Karpas-422 (cell line): ENCODE data around the gene HOXA9. TPM values are rescaled to one million over a fixed set of nuclear protein-coding genes. Genes with fewer than 3 reads are reported as not detected.

Experiments
- DNase-seq: peaks from one replicate; pipeline ENCODE4 v3.0.0-alpha.2; 2015
- H2AFZ ChIP-seq: fragments of 200-600 bp; sonication (generic); 2 replicates; pipeline ENCODE4 v1.6.1; 2014; ENCODE audit warnings: antibody characterized with exemption, low read length, mixed read lengths
- H3K27ac ChIP-seq: fragments of 200-600 bp; sonication (generic); 2 replicates; pipeline ENCODE4 v1.5.1; 2014; ENCODE audit warnings: mild to moderate bottlenecking, low read length, moderate library complexity
- H3K27me3 ChIP-seq: fragments of 200-600 bp; sonication (generic); 2 replicates; pipeline ENCODE4 v1.6.1; 2014; ENCODE audit warnings: low read length, mixed read lengths
- H3K36me3 ChIP-seq: fragments of 200-600 bp; sonication (generic); 2 replicates; pipeline ENCODE4 v1.6.1; 2014; ENCODE audit warnings: low read length, mixed read lengths; ENCODE audit not compliant: insufficient read depth
- H3K4me1 ChIP-seq: fragments of 200-600 bp; sonication (generic); 2 replicates; pipeline ENCODE4 v1.6.1; 2014; ENCODE audit warnings: mild to moderate bottlenecking, low read length, mixed read lengths
- H3K4me2 ChIP-seq: fragments of 200-600 bp; sonication (generic); 2 replicates; pipeline ENCODE4 v1.6.1; 2014; ENCODE audit warnings: low read length, low read depth, mild to moderate bottlenecking; ENCODE audit not compliant: poor library complexity, severe bottlenecking
- H3K4me3 ChIP-seq: fragments of 200-600 bp; sonication (generic); 2 replicates; pipeline ENCODE4 v1.5.1; 2014; ENCODE audit warnings: mild to moderate bottlenecking, antibody characterized with exemption, low read length, mixed read lengths
- H3K79me2 ChIP-seq: fragments of 200-600 bp; sonication (generic); 2 replicates; pipeline ENCODE4 v1.6.1; 2014; ENCODE audit warnings: mild to moderate bottlenecking, low read length, mixed read lengths
- H3K9ac ChIP-seq: fragments of 200-600 bp; sonication (generic); 2 replicates; pipeline ENCODE4 v1.6.0; 2014; ENCODE audit warnings: low read length
- H3K9me2 ChIP-seq: fragments of 200-600 bp; sonication (generic), shearing (Covaris generic); replicated peaks from 2 replicates; pipeline ENCODE4 v1.6.0; 2014; ENCODE audit warnings: mild to moderate bottlenecking, low read length, moderate library complexity; ENCODE audit not compliant: insufficient read depth
- H3K9me3 ChIP-seq: fragments of 300-700, 200-600 bp; sonication (generic); 2 replicates; pipeline ENCODE4 v1.6.1; 2014; ENCODE audit warnings: low read length, mixed read lengths
- H4K20me1 ChIP-seq: fragments of 200-600 bp; sonication (generic); 2 replicates; pipeline ENCODE4 v1.6.1; 2014; ENCODE audit warnings: mild to moderate bottlenecking, antibody characterized with exemption, low read length, low read depth; ENCODE audit not compliant: insufficient read depth
- total RNA-seq: library from RNA; depleted of rRNA; stranded (reverse); fragments of >200 nt; shearing (Covaris generic); gene quantifications from 2 replicates; pipeline ENCODE4 v1.2.3, GENCODE V29; 2014; ENCODE audit warnings: low replicate concordance

HOXA9 gene
- total RNA-seq, 1 experiment from 2014 or later = not detected

GRCh38 chr7:27197137-27198042, 32.1 kb upstream of the HOXA9 start:
- no peaks in the 10 kb centered on the region for H3K79me2 ChIP-seq

GRCh38 chr7:27196287-27196767, 31.0 kb upstream of the HOXA9 start:
- H2AFZ ChIP-seq = no peak overlapping the region
- H3K4me3 ChIP-seq = no peak overlapping the region
- no peak overlapping the region for H3K9ac ChIP-seq
- no peaks in the 10 kb centered on the region for H3K36me3 ChIP-seq
- peak; percentile 92 for DNase-seq
- no peak overlapping the region for H3K4me2 ChIP-seq
- no peaks in the 10 kb centered on the region for H3K9me2 ChIP-seq
- no peaks in the 10 kb centered on the region for H3K27me3 ChIP-seq
- no peak overlapping the region for H3K27ac ChIP-seq
- no peaks in the 10 kb centered on the region for H4K20me1 ChIP-seq
- no peaks in the 10 kb centered on the region for H3K9me3 ChIP-seq
- peaks cover 15% of the 10 kb centered on the region for H3K4me1 ChIP-seq
- no peaks in the 10 kb centered on the region for H3K79me2 ChIP-seq

More at GRCh38 chr7:27197137-27198042, 32.1 kb upstream of the HOXA9 start:
- Histone ChIP-seq H3K27me3 (no peaks in the 10 kb centered on the region), H3K9ac (no peak overlapping the region), H3K4me3 (no peak overlapping the region), H3K9me2 (no peaks in the 10 kb centered on the region), H3K27ac (no peak overlapping the region), H3K4me2 (no peak overlapping the region), H3K9me3 (no peaks in the 10 kb centered on the region), H2AFZ (no peak overlapping the region), H3K36me3 (no peaks in the 10 kb centered on the region), H4K20me1 (no peaks in the 10 kb centered on the region), H3K4me1 (peaks cover 22% of the 10 kb centered on the region)
- no peak for DNase-seq

- Histone ChIP-seq H3K9me3 (no peaks in the 10 kb centered on the region), H3K4me1 (peaks cover 2% of the 10 kb centered on the region; the same call in 1 of the 2 replicates), H2AFZ (no peak overlapping the region), H3K36me3 (no peaks in the 10 kb centered on the region), H3K4me3 (no peak overlapping the region), H3K4me2 (no peak overlapping the region), H3K79me2 (no peaks in the 10 kb centered on the region), H3K27ac (no peak overlapping the region), H3K9ac (no peak overlapping the region), H3K27me3 (no peaks in the 10 kb centered on the region), H4K20me1 (no peaks in the 10 kb centered on the region), H3K9me2 (no peaks in the 10 kb centered on the region)
- DNase-seq = no peak
These were observed 29.5 kb upstream of the HOXA9 start for GRCh38 chr7:27194686-27195379.

- H3K4me2 ChIP-seq = no peak overlapping the region
- H3K27me3 ChIP-seq = no peaks in the 10 kb centered on the region
- no peak overlapping the region for H3K27ac ChIP-seq
- no peaks in the 10 kb centered on the region for H4K20me1 ChIP-seq
- H3K9me3 ChIP-seq = no peaks in the 10 kb centered on the region
- no peaks in the 10 kb centered on the region for H3K9me2 ChIP-seq
- no peak overlapping the region for H2AFZ ChIP-seq
- H3K79me2 ChIP-seq = no peaks in the 10 kb centered on the region
- no peak overlapping the region for H3K4me3 ChIP-seq
- peaks cover 2% of the 10 kb centered on the region; the same call in 1 of the 2 replicates for H3K4me1 ChIP-seq
- no peak for DNase-seq
- no peak overlapping the region for H3K9ac ChIP-seq
- no peaks in the 10 kb centered on the region for H3K36me3 ChIP-seq
These were observed 28.6 kb upstream of the HOXA9 start for GRCh38 chr7:27194002-27194352.

- DNase-seq = no peak
These were observed 28.1 kb upstream of the HOXA9 start for GRCh38 chr7:27193335-27194001.

GRCh38 chr7:27192546-27193334, 27.4 kb upstream of the HOXA9 start:
- Histone ChIP-seq H3K4me3 (no peak overlapping the region), H3K9me3 (no peaks in the 10 kb centered on the region), H3K27ac (no peak overlapping the region), H3K27me3 (no peaks in the 10 kb centered on the region), H3K36me3 (no peaks in the 10 kb centered on the region), H3K9ac (no peak overlapping the region), H4K20me1 (no peaks in the 10 kb centered on the region), H3K4me2 (no peak overlapping the region), H3K4me1 (peaks cover 2% of the 10 kb centered on the region; the same call in 1 of the 2 replicates), H3K9me2 (no peaks in the 10 kb centered on the region), H3K79me2 (no peaks in the 10 kb centered on the region), H2AFZ (no peak overlapping the region)
- no peak for DNase-seq

More at GRCh38 chr7:27193335-27194001, 28.1 kb upstream of the HOXA9 start:
- Histone ChIP-seq H3K27ac (no peak overlapping the region), H3K4me2 (no peak overlapping the region), H4K20me1 (no peaks in the 10 kb centered on the region), H3K27me3 (no peaks in the 10 kb centered on the region), H3K79me2 (no peaks in the 10 kb centered on the region), H3K9me3 (no peaks in the 10 kb centered on the region), H3K4me3 (no peak overlapping the region), H3K4me1 (peaks cover 2% of the 10 kb centered on the region; the same call in 1 of the 2 replicates), H3K36me3 (no peaks in the 10 kb centered on the region), H3K9ac (no peak overlapping the region), H2AFZ (no peak overlapping the region), H3K9me2 (no peaks in the 10 kb centered on the region)

GRCh38 chr7:27191833-27192545, 26.7 kb upstream of the HOXA9 start:
- no peak overlapping the region for H2AFZ ChIP-seq
- H3K79me2 ChIP-seq = no peaks in the 10 kb centered on the region
- no peaks in the 10 kb centered on the region for H3K36me3 ChIP-seq
- H3K9me2 ChIP-seq = no peaks in the 10 kb centered on the region
- H4K20me1 ChIP-seq = no peaks in the 10 kb centered on the region
- no peak for DNase-seq
- no peak overlapping the region for H3K4me3 ChIP-seq
- no peaks in the 10 kb centered on the region for H3K9me3 ChIP-seq
- H3K4me2 ChIP-seq = no peak overlapping the region
- no peak overlapping the region for H3K27ac ChIP-seq
- H3K4me1 ChIP-seq = peaks cover 2% of the 10 kb centered on the region; the same call in 1 of the 2 replicates
- H3K9ac ChIP-seq = no peak overlapping the region
- no peaks in the 10 kb centered on the region for H3K27me3 ChIP-seq
